Activated CD4-positive, alpha-beta T cell treated with anti-CD3 and anti-CD28 coated beads, Interleukin-2, amount 10 ng/mL, durations not matched to agents 24 days and 14 days (primary cell): ENCODE results near the gene CCL4. TPM values are rescaled to one million over a fixed set of nuclear protein-coding genes. Genes with fewer than 3 reads are reported as not detected.

Source experiments
- DNase-seq: peaks from one replicate; pipeline ENCODE4 v3.0.0; 2022
- H3K27ac Mint-ChIP-seq: one replicate; pipeline ENCODE4 v1.8.0; 2022; ENCODE audit warnings: mild to moderate bottlenecking, mixed read lengths
- H3K27me3 Mint-ChIP-seq: one replicate; pipeline ENCODE4 v1.8.0; 2022; ENCODE audit warnings: mixed read lengths
- H3K36me3 Mint-ChIP-seq: one replicate; pipeline ENCODE4 v1.8.0; 2022; ENCODE audit warnings: low read depth, mild to moderate bottlenecking, mixed read lengths
- H3K4me1 Mint-ChIP-seq: one replicate; pipeline ENCODE4 v1.8.0; 2021; ENCODE audit warnings: mixed read lengths
- H3K4me3 Mint-ChIP-seq: one replicate; pipeline ENCODE4 v1.8.0; 2022; ENCODE audit warnings: mild to moderate bottlenecking, moderate library complexity, mixed read lengths
- H3K9me3 Mint-ChIP-seq: one replicate; pipeline ENCODE4 v1.8.0; 2021; ENCODE audit warnings: mixed read lengths
- intact Hi-C: fragments of 100-400 bp; cut with micrococcal nuclease; formaldehyde crosslinking; loops from one replicate; pipeline ENCODE4 v1.15.1; 2023
- total RNA-seq: library from RNA; stranded (reverse); gene quantifications from 2 replicates; pipeline ENCODE4 v1.2.3, GENCODE V29; 2022

CCL4 gene
- total RNA-seq, 1 donor from 2014 or later, result 370 TPM

- Mint-ChIP-seq H3K36me3 (no peaks in the 10 kb centered on the region), H3K27me3 (peaks cover 35% of the 10 kb centered on the region), H3K27ac (no peak overlapping the region)
These were observed 45.7 kb downstream of the CCL4 start for GRCh38 chr17:36149296-36149820.

GRCh38 chr17:36151891-36152638, 48.4 kb downstream of the CCL4 start:
- DNase-seq, result no peak
- Mint-ChIP-seq H3K27me3 (peaks cover 37% of the 10 kb centered on the region), H3K9me3 (no peaks in the 10 kb centered on the region), H3K36me3 (no peaks in the 10 kb centered on the region), H3K4me1 (peaks cover 5% of the 10 kb centered on the region), H3K27ac (no peak overlapping the region), H3K4me3 (no peak overlapping the region)
- intact Hi-C loops, result no loop called here

More at GRCh38 chr17:36149296-36149820, 45.7 kb downstream of the CCL4 start:
- no peak for DNase-seq
- intact Hi-C loops, result loop anchor here (1.0 to 2.0 kb wide), 3 partner anchors 77 to 300 kb away; no protein-coding TSS in a partner anchor
- H3K4me1 Mint-ChIP-seq, result peaks cover 5% of the 10 kb centered on the region
- no peaks in the 10 kb centered on the region for H3K9me3 Mint-ChIP-seq
- H3K4me3 Mint-ChIP-seq, result no peak overlapping the region

DNA sequence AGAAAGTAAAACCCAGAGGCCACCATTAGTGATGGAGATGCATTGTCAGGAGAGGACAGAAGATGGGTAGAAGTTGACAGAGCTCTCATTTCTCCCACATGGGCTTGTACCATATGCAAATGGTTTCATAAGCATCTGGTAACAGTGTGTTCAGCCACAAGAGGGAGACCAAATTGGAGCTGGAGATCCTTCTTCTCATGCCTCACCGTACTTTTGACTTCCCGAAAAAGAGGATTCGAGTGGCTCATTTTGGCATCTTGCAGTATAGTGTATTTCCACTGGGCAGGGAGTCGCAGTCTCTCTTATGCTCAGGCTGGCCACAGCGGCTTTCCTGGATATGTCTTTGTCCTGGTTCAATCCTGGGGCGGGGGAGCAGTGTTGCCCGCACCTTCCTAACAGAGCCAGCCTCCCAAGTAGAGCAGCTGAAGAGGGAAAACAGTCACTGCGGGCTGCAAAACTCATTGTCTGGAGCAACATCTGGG, 49.1 kb downstream of the CCL4 start:
- no peaks in the 10 kb centered on the region for H3K9me3 Mint-ChIP-seq
- no peak for DNase-seq
- H3K27ac Mint-ChIP-seq, result no peak overlapping the region
- intact Hi-C loops, result no loop called here
- H3K36me3 Mint-ChIP-seq, result no peaks in the 10 kb centered on the region
- H3K4me3 Mint-ChIP-seq, result no peak overlapping the region
- H3K4me1 Mint-ChIP-seq, result peaks cover 5% of the 10 kb centered on the region
- H3K27me3 Mint-ChIP-seq, result peaks cover 33% of the 10 kb centered on the region

DNA sequence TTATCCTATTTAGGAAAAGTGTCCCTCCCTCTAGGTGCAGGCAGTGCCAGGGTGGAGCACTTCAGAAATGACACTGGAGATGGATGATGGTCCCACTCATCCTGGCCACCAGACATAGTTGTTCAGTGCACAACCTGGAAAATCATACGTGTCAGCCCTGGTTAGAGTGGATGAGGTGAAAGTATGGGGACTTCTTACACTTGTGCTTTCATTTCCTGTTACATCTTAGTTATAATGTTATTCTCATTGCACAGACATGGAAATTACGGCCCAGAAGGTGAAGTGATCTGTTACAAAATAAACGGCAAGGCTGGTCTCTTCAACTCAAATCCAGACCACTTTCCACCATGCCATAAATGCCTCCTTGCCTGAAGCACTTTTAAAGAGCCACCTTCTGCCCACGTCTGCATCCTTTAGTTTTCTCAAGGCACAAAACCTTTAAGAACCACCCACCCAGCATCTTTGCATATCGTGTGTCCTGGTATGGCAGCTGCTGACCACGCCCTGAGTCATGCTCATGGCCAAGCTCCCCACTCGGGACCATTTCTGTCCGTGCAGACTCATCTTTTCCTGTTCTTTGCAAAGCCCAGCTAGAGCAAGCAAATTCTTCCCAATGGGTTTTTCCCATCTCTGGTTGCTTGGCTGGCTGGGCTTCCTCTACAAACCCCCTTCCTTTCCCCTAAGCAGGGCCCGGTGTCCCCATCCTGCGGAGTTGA, 50.4 kb downstream of the CCL4 start:
- intact Hi-C loops, result no loop called here
- no peak overlapping the region for H3K27ac Mint-ChIP-seq
- no peak for DNase-seq

More for the DNA sequence above, 50.4 kb downstream of the CCL4 start:
- H3K4me1 Mint-ChIP-seq, result peaks cover 4% of the 10 kb centered on the region
- peaks cover 29% of the 10 kb centered on the region for H3K27me3 Mint-ChIP-seq
- H3K9me3 Mint-ChIP-seq, result no peaks in the 10 kb centered on the region
- H3K4me3 Mint-ChIP-seq, result no peak overlapping the region
- H3K36me3 Mint-ChIP-seq, result no peaks in the 10 kb centered on the region

Other genes starting within 250 kb of the CCL4 start
- gene HEATR9, start 234.9 kb upstream of the CCL4 start, total RNA-seq, result 0.14 TPM in 1 of 2 replicates, not detected in the other
- gene CCL5, start 223.5 kb upstream of the CCL4 start, total RNA-seq, result 19.6 and 20.7 TPM in 2 replicates
- gene RDM1, start 173.1 kb upstream of the CCL4 start, total RNA-seq, result 2.6 and 2.9 TPM in 2 replicates
- not detected in 2 replicates for gene LYZL6, start 160.1 kb upstream of the CCL4 start, total RNA-seq
- not detected in 2 replicates for gene CCL16, start 122.3 kb upstream of the CCL4 start, total RNA-seq
- not detected in 2 replicates for gene CCL14, start 117.1 kb upstream of the CCL4 start, total RNA-seq
- not detected in 2 replicates for gene CCL15, start 102.3 kb upstream of the CCL4 start, total RNA-seq
- not detected in 2 replicates for gene CCL23, start 85.9 kb upstream of the CCL4 start, total RNA-seq
- not detected in 2 replicates for gene CCL18, start 39.6 kb upstream of the CCL4 start, total RNA-seq
- gene CCL3, start 13.7 kb upstream of the CCL4 start, total RNA-seq, result 403 and 414 TPM in 2 replicates
- 8.9 and 9.8 TPM in 2 replicates for gene TBC1D3B, start 72.8 kb downstream of the CCL4 start, total RNA-seq
- 4.4 and 4.5 TPM in 2 replicates for gene CCL3L1, start 92.9 kb downstream of the CCL4 start, total RNA-seq
- 11.5 and 11.9 TPM in 2 replicates for gene CCL4L2, start 107.2 kb downstream of the CCL4 start, total RNA-seq
- gene TBC1D3I, start 160.7 kb downstream of the CCL4 start, total RNA-seq, result 0.65 and 1.9 TPM in 2 replicates
- not detected in 2 replicates for gene TBC1D3G, start 220.1 kb downstream of the CCL4 start, total RNA-seq